Stimulated activated CD4-positive, alpha-beta T cell treated with anti-CD3 and anti-CD28 coated beads, Interleukin-12 subunit alpha, Interleukin-12 subunit beta, amount 100 ng/mL, for 24 hours (primary cell): Measurements from ENCODE around the gene NSUN2.

Experiments
- DNase-seq, 2 experiments: peaks; one replicate each; pipeline ENCODE4 v3.0.0-alpha.2; 2020; ENCODE audit warnings: low read depth in 2 of 2

Gene NSUN2

GRCh38 chr5:6604341-6604740 lies 28.5 kb downstream of the NSUN2 start:
- DNase-seq, result no peak

- no peak for DNase-seq
These were observed 29.2 kb downstream of the NSUN2 start for GRCh38 chr5:6603643-6604042.

- DNase-seq, result no peak
These were observed 30.4 kb downstream of the NSUN2 start for GRCh38 chr5:6602441-6602840.

- no peak for DNase-seq
These were observed 31.0 kb downstream of the NSUN2 start for GRCh38 chr5:6601816-6602215.

- DNase-seq, result no peak
These were observed 31.6 kb downstream of the NSUN2 start for GRCh38 chr5:6601271-6601670.

- DNase-seq, result no peak
These were observed 33.1 kb downstream of the NSUN2 start for GRCh38 chr5:6599739-6600138.

GRCh38 chr5:6598351-6598900 lies 34.4 kb downstream of the NSUN2 start:
- no peak for DNase-seq

GRCh38 chr5:6597557-6597956 lies 35.3 kb downstream of the NSUN2 start:
- DNase-seq, result no peak

- DNase-seq, result no peak
These were observed 36.5 kb downstream of the NSUN2 start for GRCh38 chr5:6596388-6596787.

GRCh38 chr5:6595405-6595804 lies 37.4 kb downstream of the NSUN2 start:
- DNase-seq, result no peak

GRCh38 chr5:6594066-6594465 lies 38.8 kb downstream of the NSUN2 start:
- no peak for DNase-seq

GRCh38 chr5:6593148-6594016 lies 39.5 kb downstream of the NSUN2 start:
- no peak for DNase-seq

GRCh38 chr5:6592601-6593000 lies 40.2 kb downstream of the NSUN2 start:
- DNase-seq, result no peak

GRCh38 chr5:6591671-6592288 lies 41.1 kb downstream of the NSUN2 start:
- DNase-seq, result no peak

GRCh38 chr5:6590581-6590980 lies 42.3 kb downstream of the NSUN2 start:
- no peak for DNase-seq

GRCh38 chr5:6587171-6587570 lies 45.7 kb downstream of the NSUN2 start:
- no peak for DNase-seq

GRCh38 chr5:6586647-6587042 lies 46.2 kb downstream of the NSUN2 start:
- no peak for DNase-seq

GRCh38 chr5:6585939-6586646 lies 46.8 kb downstream of the NSUN2 start:
- no peak for DNase-seq

- DNase-seq, result no peak
These were observed 47.7 kb downstream of the NSUN2 start for GRCh38 chr5:6585168-6585567.

- DNase-seq, result no peak
These were observed 48.1 kb downstream of the NSUN2 start for GRCh38 chr5:6584727-6585126.

GRCh38 chr5:6584101-6584645 lies 48.7 kb downstream of the NSUN2 start:
- no peak for DNase-seq
